ENCODE results near the gene AP3B2.

DNA sequence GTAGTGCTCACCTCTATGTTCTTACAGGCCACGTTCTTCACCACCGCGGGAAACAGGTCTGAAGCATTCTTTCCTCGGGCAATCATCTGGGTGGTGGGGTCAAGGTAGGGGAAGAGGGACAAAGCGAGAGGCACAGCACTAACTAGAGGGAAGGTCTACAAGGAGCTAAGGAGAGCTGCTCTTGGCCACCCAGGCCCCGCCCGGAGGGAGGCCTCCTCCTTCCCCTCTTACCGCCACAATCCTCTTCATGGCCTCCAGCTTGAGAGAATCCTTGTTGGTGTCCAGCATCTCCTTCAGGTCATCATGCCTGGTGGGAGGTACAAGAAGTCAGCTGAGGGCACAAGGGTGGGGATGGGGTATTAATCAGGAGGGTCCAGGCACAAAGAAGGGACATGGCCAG, 20.5 kb downstream of the AP3B2 start:
- TF ChIP-seq, protein P1, sequence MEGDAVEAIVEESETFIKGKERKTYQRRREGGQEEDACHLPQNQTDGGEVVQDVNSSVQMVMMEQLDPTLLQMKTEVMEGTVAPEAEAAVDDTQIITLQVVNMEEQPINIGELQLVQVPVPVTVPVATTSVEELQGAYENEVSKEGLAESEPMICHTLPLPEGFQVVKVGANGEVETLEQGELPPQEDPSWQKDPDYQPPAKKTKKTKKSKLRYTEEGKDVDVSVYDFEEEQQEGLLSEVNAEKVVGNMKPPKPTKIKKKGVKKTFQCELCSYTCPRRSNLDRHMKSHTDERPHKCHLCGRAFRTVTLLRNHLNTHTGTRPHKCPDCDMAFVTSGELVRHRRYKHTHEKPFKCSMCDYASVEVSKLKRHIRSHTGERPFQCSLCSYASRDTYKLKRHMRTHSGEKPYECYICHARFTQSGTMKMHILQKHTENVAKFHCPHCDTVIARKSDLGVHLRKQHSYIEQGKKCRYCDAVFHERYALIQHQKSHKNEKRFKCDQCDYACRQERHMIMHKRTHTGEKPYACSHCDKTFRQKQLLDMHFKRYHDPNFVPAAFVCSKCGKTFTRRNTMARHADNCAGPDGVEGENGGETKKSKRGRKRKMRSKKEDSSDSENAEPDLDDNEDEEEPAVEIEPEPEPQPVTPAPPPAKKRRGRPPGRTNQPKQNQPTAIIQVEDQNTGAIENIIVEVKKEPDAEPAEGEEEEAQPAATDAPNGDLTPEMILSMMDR (optimal IDR thresholded peaks at IDR 0.05 in 1 of 3, IDR thresholded peaks at IDR 0.05 in 1 of 3, conservative IDR thresholded peaks at IDR 0.05 in 1 of 3; ENCODE audit: extremely low read depth in 1 of 3, insufficient read depth in 2 of 3, low read length in 3 of 3) = no peak
- TF ChIP-seq EZH2 (IDR thresholded peaks at IDR 0.05; ENCODE audit: low read length) = no peak
